Endothelial cell of umbilical vein (primary cell): Measurements from ENCODE around the gene DCAF12. TPM values are rescaled to one million over a fixed set of nuclear protein-coding genes. Genes with fewer than 3 reads are reported as not detected.
"Not testable (repeated sequence)": the region's sequence is repeated elsewhere in the genome, so short reads cannot be mapped to it uniquely, and the experiment has no call there.

Source experiments
- BruUV-seq: library from RNA; stranded (reverse); fragments of 400-500 nt; replicated peaks from 2 replicates; lab custom pipeline; 2021; lab: Mats Ljungman, UMichigan
- CTCF ChIA-PET: fragments of 300-600, 350-600 bp; sonication (Branson Sonifier 250); formaldehyde crosslinking; loops from one replicate; lab custom pipeline; 2021; ENCODE audit warnings: antibody characterized with exemption, inconsistent platforms; lab: Charles Lee
- POLR2A ChIA-PET: fragments of 300-600, 350-600 bp; sonication (Branson Sonifier 250); formaldehyde crosslinking; loops from one replicate; lab custom pipeline; 2021; ENCODE audit warnings: antibody characterized with exemption, inconsistent platforms; lab: Charles Lee
- DNase-seq: peaks from one replicate; pipeline ENCODE4 v3.0.0-alpha.2; 2011; ENCODE audit warnings: low read depth, low spot score
- FAIRE-seq: peaks from 2 replicates; lab custom pipeline; 2011; peaks lifted over from hg19 to GRCh38; lab: Jason Lieb, UNC
- H2AFZ ChIP-seq: 2 replicates; pipeline ENCODE4 v1.6.0; 2012; ENCODE audit warnings: low read depth, low read length, control low read depth, inconsistent platforms
- H3K27ac ChIP-seq: 2 replicates; pipeline ENCODE4 v1.5.1; 2011; ENCODE audit warnings: low read depth, mild to moderate bottlenecking, control low read depth, low read length, moderate library complexity; ENCODE audit not compliant: insufficient read depth
- H3K27me3 ChIP-seq, 2 experiments: 2 replicates each; pipeline versions ENCODE4 v1.6.0 to v1.6.1; 2011; ENCODE audit warnings: low read length in 2 of 2, mixed read lengths in 1 of 2; ENCODE audit not compliant: control insufficient read depth in 2 of 2, insufficient read depth in 2 of 2
- H3K36me3 ChIP-seq, 2 experiments: 2 replicates in 1 of 2; 3 replicates in 1 of 2; pipeline ENCODE4 v1.5.1; 2011; ENCODE audit warnings: low read length in 2 of 2, mild to moderate bottlenecking in 1 of 2, moderate library complexity in 1 of 2; ENCODE audit not compliant: control insufficient read depth in 2 of 2, insufficient read depth in 2 of 2; ENCODE audit errors: extremely low read depth in 1 of 2
- H3K4me1 ChIP-seq: 3 replicates; pipeline ENCODE4 v1.5.1; 2011; ENCODE audit warnings: mild to moderate bottlenecking, low read length; ENCODE audit not compliant: control insufficient read depth, insufficient read depth; ENCODE audit errors: extremely low read depth
- H3K4me2 ChIP-seq: 2 replicates; pipeline ENCODE4 v1.6.1; 2011; ENCODE audit warnings: low read length, control low read depth, mixed read lengths; ENCODE audit not compliant: insufficient read depth
- H3K4me3 ChIP-seq, 3 experiments: fragments of 200-600 bp in 1 of 3; sonication (generic), shearing (Covaris generic) in 1 of 3; replicated peaks in 1 of 3; 2 replicates each; pipeline ENCODE4 v1.5.1; 2011 to 2016; ENCODE audit warnings: control low read depth in 3 of 3, low read length in 3 of 3, mild to moderate bottlenecking in 2 of 3, inconsistent platforms in 1 of 3, low read depth in 1 of 3, moderate library complexity in 1 of 3; ENCODE audit not compliant: insufficient read depth in 1 of 3
- H3K79me2 ChIP-seq: 2 replicates; pipeline ENCODE4 v1.6.0; 2012; ENCODE audit warnings: low read length, inconsistent platforms; ENCODE audit not compliant: control insufficient read depth, insufficient read depth
- H3K9ac ChIP-seq: replicated peaks from 2 replicates; pipeline ENCODE3; 2011; ENCODE audit warnings: low read length, control low read depth; ENCODE audit not compliant: insufficient read depth; ENCODE audit errors: extremely low read depth
- H3K9me1 ChIP-seq: replicated peaks from 3 replicates; pipeline ENCODE4 v1.6.0; 2011; ENCODE audit warnings: mild to moderate bottlenecking, low read length; ENCODE audit not compliant: control insufficient read depth, insufficient read depth; ENCODE audit errors: extremely low read depth
- H3K9me3 ChIP-seq: replicated peaks from 2 replicates; pipeline ENCODE4 v1.5.1; 2012; ENCODE audit warnings: low read length, inconsistent platforms; ENCODE audit not compliant: control insufficient read depth, insufficient read depth
- H4K20me1 ChIP-seq: replicated peaks from 2 replicates; pipeline ENCODE3; 2011; ENCODE audit warnings: mild to moderate bottlenecking, low read length; ENCODE audit not compliant: control insufficient read depth, insufficient read depth; ENCODE audit errors: extremely low read depth
- CTCF ChIP-seq, 2 donors: IDR thresholded peaks; 1 replicate in 1 of 2; 2 replicates in 1 of 2; pipeline ENCODE4 v1.5.1; 2011; ENCODE audit warnings: low read length in 2 of 2, mild to moderate bottlenecking in 2 of 2, moderate library complexity in 2 of 2, control low read depth in 1 of 2, inconsistent platforms in 1 of 2, low read depth in 1 of 2; ENCODE audit not compliant: insufficient read depth in 1 of 2; ENCODE audit errors: extremely low read depth in 1 of 2
- GATA2 ChIP-seq: IDR thresholded peaks from 2 replicates; pipeline ENCODE4 v1.7.0; 2011; ENCODE audit warnings: low read depth, mild to moderate bottlenecking, moderate library complexity, mixed read lengths, low read length; ENCODE audit not compliant: insufficient read length, insufficient read depth
- JUN ChIP-seq: IDR thresholded peaks from 2 replicates; pipeline ENCODE4 v1.6.1; 2011; ENCODE audit warnings: borderline replicate concordance, low read depth; ENCODE audit not compliant: insufficient read length, insufficient read depth
- POLR2A ChIP-seq: IDR thresholded peaks from 2 replicates; pipeline ENCODE4 v1.6.1; 2012; ENCODE audit warnings: low read depth, mild to moderate bottlenecking, control low read depth, low read length
- dilution Hi-C: fragments of 300-500 bp; cut with MboI; formaldehyde crosslinking; loops from one replicate; pipeline ENCODE4 v1.15.0; 2019; ENCODE audit warnings: low sequenced_read_pairs; ENCODE audit not compliant: extremely low pct_ligation_motif_present
- intact Hi-C: fragments of 100-400 bp; cut with micrococcal nuclease; formaldehyde crosslinking; loops from one replicate; pipeline ENCODE4 v1.10.0; 2022
- polyA plus RNA-seq, 4 experiments: library from polyadenylated mRNA; depleted of rRNA in 3 of 4; stranded (reverse) in 3 of 4; unstranded in 1 of 4; fragments of >200 nt; gene quantifications; 2 replicates each; pipeline versions ENCODE4 v1.2.1 to v1.2.3, GENCODE V29; 2011 to 2012; ENCODE audit warnings: missing spikeins in 1 of 4
- total RNA-seq: library from RNA; stranded (reverse); gene quantifications from 2 replicates; pipeline ENCODE4 v1.2.3, GENCODE V29; 2021

DCAF12 gene
- total and polyA plus RNA-seq, 2 donors (not counting 3 experiments of a cell fraction or from before 2014, with no cell fraction given) = 26.2 to 28.4 TPM

GRCh38 chr9:34139477-34140146 lies 13.1 kb upstream of the DCAF12 start:
- Histone ChIP-seq H3K9me3 (no peaks in the 10 kb centered on the region), H3K9ac (no peak overlapping the region), H3K36me3 (no peaks in the 10 kb centered on the region), H3K27me3 (no peaks in the 10 kb centered on the region), H3K4me3 (no peak overlapping the region), H3K4me1 (no peaks in the 10 kb centered on the region), H3K79me2 (no peaks in the 10 kb centered on the region), H3K4me2 (no peak overlapping the region), H3K9me1 (no peaks in the 10 kb centered on the region), H2AFZ (no peak overlapping the region), H3K27ac (no peak overlapping the region), H4K20me1 (no peaks in the 10 kb centered on the region)
- intact Hi-C loops (no loop called here), dilution Hi-C loops (no loop called here)
- ChIA-PET POLR2A (no interaction called here), CTCF (interaction anchor here (0.7 to 2.4 kb wide), 8 partner anchors 9 to 1228 kb away, joined by 3 to 11 read pairs (median 6); partner anchors contain the start of gene DCAF12)
- DNase-seq = peak; percentile 89
- TF ChIP-seq JUN = no peak
- TF ChIP-seq GATA2 = no peak
- TF ChIP-seq CTCF (IDR thresholded peaks at IDR 0.05; ENCODE audit: extremely low read depth in 1 of 2, insufficient read depth in 1 of 2, low read depth in 1 of 2, low read length in 2 of 2) = peak; percentile 14 to 54
- TF ChIP-seq POLR2A = no peak
- peak; percentile 90 for FAIRE-seq
- no TSS peak for BruUV-seq

GRCh38 chr9:34138644-34139043 lies 12.1 kb upstream of the DCAF12 start:
- H3K36me3 ChIP-seq, H3K4me3 ChIP-seq, DNase-seq, dilution Hi-C loops, FAIRE-seq, POLR2A ChIA-PET, H3K79me2 ChIP-seq, H3K9me3 ChIP-seq, intact Hi-C loops, H4K20me1 ChIP-seq, BruUV-seq, H3K27me3 ChIP-seq, CTCF ChIA-PET, H3K4me1 ChIP-seq, H2AFZ ChIP-seq, H3K9ac ChIP-seq, H3K9me1 ChIP-seq, H3K4me2 ChIP-seq, H3K27ac ChIP-seq: not testable (repeated sequence)
